ENCODE results near the gene DARS1. TPM values are rescaled to one million over a fixed set of nuclear protein-coding genes. Genes with fewer than 3 reads are reported as not detected.

DARS1 gene
- total and polyA plus RNA-seq, 2 of the 13 experiments (the other 11 are each of a cell fraction or from before 2014, with no cell fraction given): 149 to 230 TPM

- TF ChIP-seq, protein P1, sequence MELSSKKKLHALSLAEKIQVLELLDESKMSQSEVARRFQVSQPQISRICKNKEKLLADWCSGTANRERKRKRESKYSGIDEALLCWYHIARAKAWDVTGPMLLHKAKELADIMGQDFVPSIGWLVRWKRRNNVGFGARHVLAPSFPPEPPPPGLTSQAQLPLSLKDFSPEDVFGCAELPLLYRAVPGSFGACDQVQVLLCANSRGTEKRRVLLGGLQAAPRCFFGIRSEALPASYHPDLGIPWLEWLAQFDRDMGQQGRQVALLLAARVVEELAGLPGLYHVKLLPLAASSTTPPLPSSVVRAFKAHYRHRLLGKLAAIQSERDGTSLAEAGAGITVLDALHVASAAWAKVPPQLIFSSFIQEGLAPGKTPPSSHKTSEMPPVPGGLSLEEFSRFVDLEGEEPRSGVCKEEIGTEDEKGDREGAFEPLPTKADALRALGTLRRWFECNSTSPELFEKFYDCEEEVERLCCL (CRISPR knock-in tag; IDR thresholded peaks at IDR 0.05; ENCODE audit: borderline replicate concordance): no peak
- TF ChIP-seq GRHL1 (CRISPR knock-in tag; conservative IDR thresholded peaks at IDR 0.05): no peak
- TF ChIP-seq ZMYM4 (CRISPR knock-in tag; IDR thresholded peaks at IDR 0.05): peak; percentile 99
- TF ChIP-seq ZNF530 (CRISPR knock-in tag; IDR thresholded peaks at IDR 0.05; ENCODE audit: low read depth): 0 out of 2 replicates have a peak, but pooled peaks have one; percentile 70
- TF ChIP-seq ZSCAN21 (CRISPR knock-in tag; IDR thresholded peaks at IDR 0.05; ENCODE audit: borderline replicate concordance): no peak; the same call in 1 of the 2 replicates
- no peak for TF ChIP-seq SCMH1 (CRISPR knock-in tag; IDR thresholded peaks at IDR 0.05; ENCODE audit: borderline replicate concordance)
- TF ChIP-seq ZBTB7B (CRISPR knock-in tag; IDR thresholded peaks at IDR 0.05): peak; percentile 97
- peak; percentile 54; the same call in 1 of the 2 replicates for TF ChIP-seq ZNF614 (CRISPR knock-in tag; IDR thresholded peaks at IDR 0.05; ENCODE audit: borderline replicate concordance)
- TF ChIP-seq ZNF335 (CRISPR knock-in tag; IDR thresholded peaks at IDR 0.05): peak; percentile 65; the same call in 1 of the 2 replicates
- peak; percentile 50; the same call in 1 of the 2 replicates for TF ChIP-seq NFE2 (CRISPR knock-in tag; IDR thresholded peaks at IDR 0.05)
- TF ChIP-seq, protein P2, sequence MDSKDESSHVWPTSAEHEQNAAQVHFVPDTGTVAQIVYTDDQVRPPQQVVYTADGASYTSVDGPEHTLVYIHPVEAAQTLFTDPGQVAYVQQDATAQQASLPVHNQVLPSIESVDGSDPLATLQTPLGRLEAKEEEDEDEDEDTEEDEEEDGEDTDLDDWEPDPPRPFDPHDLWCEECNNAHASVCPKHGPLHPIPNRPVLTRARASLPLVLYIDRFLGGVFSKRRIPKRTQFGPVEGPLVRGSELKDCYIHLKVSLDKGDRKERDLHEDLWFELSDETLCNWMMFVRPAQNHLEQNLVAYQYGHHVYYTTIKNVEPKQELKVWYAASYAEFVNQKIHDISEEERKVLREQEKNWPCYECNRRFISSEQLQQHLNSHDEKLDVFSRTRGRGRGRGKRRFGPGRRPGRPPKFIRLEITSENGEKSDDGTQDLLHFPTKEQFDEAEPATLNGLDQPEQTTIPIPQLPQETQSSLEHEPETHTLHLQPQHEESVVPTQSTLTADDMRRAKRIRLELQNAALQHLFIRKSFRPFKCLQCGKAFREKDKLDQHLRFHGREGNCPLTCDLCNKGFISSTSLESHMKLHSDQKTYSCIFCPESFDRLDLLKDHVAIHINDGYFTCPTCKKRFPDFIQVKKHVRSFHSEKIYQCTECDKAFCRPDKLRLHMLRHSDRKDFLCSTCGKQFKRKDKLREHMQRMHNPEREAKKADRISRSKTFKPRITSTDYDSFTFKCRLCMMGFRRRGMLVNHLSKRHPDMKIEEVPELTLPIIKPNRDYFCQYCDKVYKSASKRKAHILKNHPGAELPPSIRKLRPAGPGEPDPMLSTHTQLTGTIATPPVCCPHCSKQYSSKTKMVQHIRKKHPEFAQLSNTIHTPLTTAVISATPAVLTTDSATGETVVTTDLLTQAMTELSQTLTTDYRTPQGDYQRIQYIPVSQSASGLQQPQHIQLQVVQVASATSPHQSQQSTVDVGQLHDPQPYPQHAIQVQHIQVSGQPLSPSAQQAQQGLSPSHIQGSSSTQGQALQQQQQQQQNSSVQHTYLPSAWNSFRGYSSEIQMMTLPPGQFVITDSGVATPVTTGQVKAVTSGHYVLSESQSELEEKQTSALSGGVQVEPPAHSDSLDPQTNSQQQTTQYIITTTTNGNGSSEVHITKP (CRISPR knock-in tag; IDR thresholded peaks at IDR 0.05; ENCODE audit: low read depth): peak; percentile 81
- TF ChIP-seq ZNF713 (CRISPR knock-in tag; IDR thresholded peaks at IDR 0.05): peak; percentile 66; the same call in 1 of the 2 replicates
- peak; percentile 96; the same call in 1 of the 2 replicates for TF ChIP-seq NFKB2 (CRISPR knock-in tag; IDR thresholded peaks at IDR 0.05; ENCODE audit: borderline replicate concordance)
- TF ChIP-seq ZNF773 (CRISPR knock-in tag; IDR thresholded peaks at IDR 0.05; ENCODE audit: borderline replicate concordance): no peak; the same call in 1 of the 2 replicates
Observed at GRCh38 chr2:135985018-135985825, at the start of gene DARS1 (continued).
